NB4 (cell line): Measurements from ENCODE around the gene C16orf46.

Source experiments
- CTCF ChIP-seq: IDR thresholded peaks from one replicate; pipeline ENCODE4 v1.5.1; 2012; ENCODE audit warnings: low read depth, low read length
- MAX ChIP-seq: IDR thresholded peaks from 2 replicates; pipeline ENCODE4 v1.6.1; 2011; ENCODE audit warnings: low read depth, low read length
- MYC ChIP-seq: IDR thresholded peaks from 2 replicates; pipeline ENCODE4 v1.6.1; 2011; ENCODE audit warnings: low read depth, low read length
- POLR2A ChIP-seq: IDR thresholded peaks from 2 replicates; pipeline ENCODE4 v1.6.1; 2011; ENCODE audit warnings: mild to moderate bottlenecking; ENCODE audit not compliant: insufficient read length; ENCODE audit errors: extremely low read depth

GRCh38 chr16:81029930-81030604, 47.0 kb downstream of the C16orf46 start:
- TF ChIP-seq CTCF (no peak), POLR2A (no peak), MAX (no peak), MYC (no peak)
